GM12878 (cell line): ENCODE measurements around the gene CDR2L. TPM values are rescaled to one million over a fixed set of nuclear protein-coding genes. Genes with fewer than 3 reads are reported as not detected.

ENCODE experiments used
- ATAC-seq: fragments of 200-7000 bp; cut with Tn5 transposase; 3 replicates; pipeline ENCODE4 v1.9.1; 2020; ENCODE audit warnings: mild to moderate bottlenecking, moderate library complexity
- BruUV-seq: library from RNA; stranded (reverse); fragments of 400-500 nt; replicated peaks from 2 replicates; lab custom pipeline; 2021; lab: Mats Ljungman, UMichigan
- CTCF ChIA-PET: fragments of 300-600 bp; sonication (Branson Sonifier 250); formaldehyde crosslinking; extraction: SDS; loops from one replicate; lab custom pipeline; 2021; ENCODE audit warnings: inconsistent platforms; lab: Yijun Ruan, JAX
- POLR2A ChIA-PET: fragments of 350-600 bp; formaldehyde crosslinking; extraction: SDS; loops from one replicate; lab custom pipeline; 2021; ENCODE audit warnings: inconsistent platforms; lab: Charles Lee
- RAD21 ChIA-PET: fragments of 300-600 bp; sonication (Branson Sonifier 250); formaldehyde crosslinking; loops from one replicate; lab custom pipeline; 2023; ENCODE audit warnings: antibody characterized with exemption; ENCODE audit not compliant: unreplicated experiment; lab: Charles Lee
- SMC1A ChIA-PET: fragments of 300-600 bp; sonication (Branson Sonifier 250); formaldehyde crosslinking; loops from one replicate; lab custom pipeline; 2023; ENCODE audit not compliant: unreplicated experiment, uncharacterized antibody; lab: Charles Lee
- DNase-seq: peaks from one replicate; pipeline ENCODE4 v3.0.0-alpha.2; 2011; ENCODE audit warnings: low read depth, low spot score
- FAIRE-seq: peaks from 3 replicates; lab custom pipeline; 2011; peaks lifted over from hg19 to GRCh38; lab: Jason Lieb, UNC
- H2AFZ ChIP-seq: 2 replicates; pipeline ENCODE4 v1.6.0; 2011; ENCODE audit warnings: low read depth, low read length, control low read depth; ENCODE audit not compliant: control insufficient read depth
- H3K27ac ChIP-seq: 2 replicates; pipeline ENCODE4 v1.5.1; 2011; ENCODE audit warnings: control low read depth; ENCODE audit not compliant: control insufficient read depth, insufficient read depth
- H3K27me3 ChIP-seq, 2 experiments: replicated peaks in 1 of 2; 2 replicates each; pipeline versions ENCODE4 v1.6.0 to v1.6.1; 2011; ENCODE audit warnings: low read length in 1 of 2; ENCODE audit not compliant: control insufficient read depth in 2 of 2, insufficient read depth in 2 of 2
- H3K36me3 ChIP-seq, 2 experiments: 2 replicates each; pipeline ENCODE4 v1.5.1; 2011; ENCODE audit warnings: low read length in 1 of 2; ENCODE audit not compliant: control insufficient read depth in 2 of 2, insufficient read depth in 2 of 2
- H3K4me1 ChIP-seq: 2 replicates; pipeline ENCODE4 v1.6.1; 2011; ENCODE audit warnings: mild to moderate bottlenecking, low read length, moderate library complexity, mixed read lengths; ENCODE audit not compliant: control insufficient read depth, insufficient read depth
- H3K4me2 ChIP-seq: 2 replicates; pipeline ENCODE4 v1.6.0; 2011; ENCODE audit warnings: control low read depth; ENCODE audit not compliant: control insufficient read depth, insufficient read depth
- H3K4me3 ChIP-seq: fragments of 200-600 bp; sonication (generic); 2 replicates; pipeline ENCODE4 v1.5.1; 2016
- H3K79me2 ChIP-seq: 2 replicates; pipeline ENCODE4 v1.6.0; 2011; ENCODE audit warnings: low read length; ENCODE audit not compliant: control insufficient read depth, insufficient read depth
- H3K9ac ChIP-seq: 2 replicates; pipeline ENCODE4 v1.8.0; 2011; ENCODE audit warnings: low read length, control low read depth, mixed read lengths; ENCODE audit not compliant: control insufficient read depth, insufficient read depth
- H3K9me3 ChIP-seq: replicated peaks from 3 replicates; pipeline ENCODE4 v1.5.1; 2011; ENCODE audit warnings: mild to moderate bottlenecking, low read length; ENCODE audit not compliant: control insufficient read depth, insufficient read depth
- H4K20me1 ChIP-seq: 2 replicates; pipeline ENCODE4 v1.6.0; 2011; ENCODE audit not compliant: control insufficient read depth, insufficient read depth
- BACH1 ChIP-seq: fragments of 450-650 bp; IDR thresholded peaks from 2 replicates; pipeline ENCODE4 v1.6.1; 2017; ENCODE audit warnings: mild to moderate bottlenecking, borderline replicate concordance
- CBFB ChIP-seq: IDR thresholded peaks from 2 replicates; pipeline ENCODE4 v1.6.1; 2016; ENCODE audit warnings: antibody characterized with exemption, low read depth
- CHD4 ChIP-seq: fragments of 200-600 bp; sonication (generic); IDR thresholded peaks from 2 replicates; pipeline ENCODE4 v1.6.1; 2016; ENCODE audit warnings: mild to moderate bottlenecking
- FOS ChIP-seq: IDR thresholded peaks from 3 replicates; pipeline ENCODE4 v1.6.1; 2011; ENCODE audit warnings: borderline replicate concordance; ENCODE audit not compliant: insufficient read length; ENCODE audit errors: extremely low read depth
- GATAD2B ChIP-seq: fragments of 450-650 bp; conservative IDR thresholded peaks from 2 replicates; pipeline ENCODE4 v1.6.1; 2017; ENCODE audit warnings: low read depth, mild to moderate bottlenecking, moderate library complexity
- HDAC2 ChIP-seq: fragments of 200-600 bp; sonication (generic); IDR thresholded peaks from 2 replicates; pipeline ENCODE4 v1.6.1; 2017
- USF1 ChIP-seq: IDR thresholded peaks from 2 replicates; pipeline ENCODE4 v1.6.1; 2011; ENCODE audit warnings: borderline replicate concordance, low read depth, mild to moderate bottlenecking, moderate library complexity, mixed read lengths, low read length; ENCODE audit not compliant: insufficient read depth; ENCODE audit errors: extremely low read length
- WGBS: methylation state at CpG from one replicate; pipeline ENCODE4 v1.1.6; 2016; ENCODE audit warnings: low lambda C conversion rate; ENCODE audit not compliant: insufficient replicate concordance, insufficient coverage; ENCODE audit errors: missing lambda C conversion rate; 5-methylcytosine and 5-hydroxymethylcytosine counted together
- in situ Hi-C: fragments of 300-500 bp; cut with MboI; formaldehyde crosslinking; loops from 9 replicates; pipeline ENCODE4 v1.14.3; 2018; ENCODE audit warnings: mixed read lengths
- intact Hi-C: fragments of 100-400 bp; cut with micrococcal nuclease; formaldehyde crosslinking; loops from one replicate; pipeline ENCODE4 v1.14.2; 2022; ENCODE audit not compliant: unreplicated experiment
- polyA plus RNA-seq, 11 experiments: library from polyadenylated mRNA; depleted of rRNA in 4 of 11; unstranded in 6 of 11; stranded (reverse) in 5 of 11; fragments of >200 nt; fragmentation: Nextera tagmentation in 4 of 11; fragmentation: Illumina TruSeq in 1 of 11; extraction: Ambion mirVana in 4 of 11; extraction: Trizol in 1 of 11; gene quantifications; 1 replicate in 1 of 11; 2 replicates in 10 of 11; pipeline versions ENCODE4 v1.2.1 to v1.2.3, GENCODE V29; 2011 to 2016; ENCODE audit warnings: inconsistent platforms in 2 of 11, missing spikeins in 2 of 11, low read depth in 1 of 11
- total RNA-seq, 4 experiments: library from RNA; depleted of rRNA in 3 of 4; stranded (reverse); fragments of >200 nt in 3 of 4; fragmentation: Illumina TruSeq in 1 of 4; extraction: Trizol in 1 of 4; gene quantifications; 2 replicates each; pipeline versions ENCODE4 v1.2.1 to v1.2.3, GENCODE V29; 2013 to 2021

The CDR2L gene
- total and polyA plus RNA-seq, 10 of the 15 experiments (the other 5 are each of a cell fraction or from before 2014, with no cell fraction given): 0.03 to 0.18 (median 0.04) TPM; not detected in 6

GRCh38 chr17:74995847-74996246, 8.4 kb downstream of the CDR2L start:
- SMC1A ChIA-PET: interaction anchor here (1.1 to 1.7 kb wide), 2 partner anchors 9 to 17 kb away, joined by 3 to 4 read pairs; partner anchors contain the start of genes CDR2L and MRPL58
- no peak for DNase-seq
- Histone ChIP-seq H3K36me3 (no peaks in the 10 kb centered on the region), H3K27me3 (no peaks in the 10 kb centered on the region), H3K9me3 (no peaks in the 10 kb centered on the region), H4K20me1 (no peaks in the 10 kb centered on the region), H3K4me2 (no peak overlapping the region), H3K27ac (no peak overlapping the region), H3K4me1 (no peaks in the 10 kb centered on the region), H3K79me2 (no peaks in the 10 kb centered on the region), H3K4me3 (no peak overlapping the region), H2AFZ (no peak overlapping the region), H3K9ac (no peak overlapping the region)
- TF ChIP-seq FOS (no peak), GATAD2B (no peak), USF1 (no peak), CHD4 (no peak), CBFB (no peak), BACH1 (no peak), HDAC2 (no peak)
- POLR2A ChIA-PET: interaction anchor here (0.7 kb wide), 1 partner anchor 10 kb away, joined by 4 read pairs; no protein-coding TSS in a partner anchor
- 24% methylated on average over 5 of the region's 5 CpGs for WGBS
- in situ Hi-C loops (no loop called here), intact Hi-C loops (no loop called here)
- FAIRE-seq: no peak
- ATAC-seq: no peak
- RAD21 ChIA-PET: no interaction called here
- CTCF ChIA-PET: interaction anchor here (1.6 to 4.4 kb wide), 2 partner anchors 16 to 35 kb away, joined by 4 to 21 read pairs; no protein-coding TSS in a partner anchor
- no TSS peak for BruUV-seq
